GM21723 (cell line): ENCODE measurements around the gene STAC3.

ENCODE experiments used
- ATAC-seq: cut with Tn5 transposase; IDR thresholded peaks from one replicate; pipeline ENCODE4 v1.9.1; 2021; ENCODE audit warnings: mild to moderate bottlenecking, moderate library complexity; ENCODE audit not compliant: unreplicated experiment

Gene STAC3

DNA sequence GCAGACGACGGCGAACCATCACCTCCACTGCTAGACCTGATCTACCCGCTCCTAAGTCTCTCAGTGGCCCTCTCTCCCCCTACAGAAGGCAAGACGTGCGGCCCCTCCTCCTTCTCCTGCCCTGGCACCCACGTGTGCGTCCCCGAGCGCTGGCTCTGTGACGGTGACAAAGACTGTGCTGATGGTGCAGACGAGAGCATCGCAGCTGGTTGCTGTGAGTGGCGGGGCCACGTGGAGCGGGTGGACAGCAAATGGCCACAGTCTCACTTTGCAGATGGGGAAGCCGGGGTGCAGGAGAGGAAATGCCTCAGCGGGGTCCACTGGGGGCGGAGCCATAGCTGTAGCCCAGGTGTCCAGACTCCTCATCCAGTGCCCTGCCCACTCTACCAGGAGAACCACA lies 55.8 kb downstream of the STAC3 start:
- no peak for ATAC-seq

DNA sequence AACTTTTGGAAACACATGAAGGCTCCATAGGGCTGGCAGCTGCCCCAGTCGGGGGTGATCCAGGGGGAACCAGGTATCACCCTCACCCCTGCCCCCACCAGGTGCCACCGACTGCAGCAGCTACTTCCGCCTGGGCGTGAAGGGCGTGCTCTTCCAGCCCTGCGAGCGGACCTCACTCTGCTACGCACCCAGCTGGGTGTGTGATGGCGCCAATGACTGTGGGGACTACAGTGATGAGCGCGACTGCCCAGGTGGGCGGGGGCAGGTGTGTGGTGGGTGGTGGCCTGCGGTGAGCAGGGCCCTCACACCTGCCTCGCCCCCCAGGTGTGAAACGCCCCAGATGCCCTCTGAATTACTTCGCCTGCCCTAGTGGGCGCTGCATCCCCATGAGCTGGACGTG lies 56.7 kb downstream of the STAC3 start:
- no peak for ATAC-seq

DNA sequence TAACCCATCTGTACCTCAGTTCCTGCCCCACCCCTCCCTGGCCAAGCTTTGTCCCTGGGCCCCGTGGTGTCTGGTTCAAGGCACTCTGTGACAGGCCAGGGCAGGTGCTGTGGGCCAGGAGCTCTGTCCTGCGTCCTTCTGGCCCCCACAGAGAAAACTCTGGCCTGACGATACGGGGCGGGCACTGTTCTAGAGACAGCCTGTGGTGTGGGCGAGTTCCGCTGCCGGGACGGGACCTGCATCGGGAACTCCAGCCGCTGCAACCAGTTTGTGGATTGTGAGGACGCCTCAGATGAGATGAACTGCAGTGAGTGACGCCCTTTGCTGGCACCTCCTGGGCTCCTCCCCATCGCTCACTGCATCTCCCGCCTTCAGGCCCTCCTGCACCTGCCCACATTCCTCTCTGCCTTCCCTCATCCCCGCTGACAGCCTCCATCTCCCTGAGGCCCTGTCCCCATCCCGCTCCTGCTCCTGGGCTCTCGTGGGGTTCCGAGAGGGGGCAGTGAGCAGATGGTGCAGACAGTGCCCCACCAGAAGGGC lies 57.2 kb downstream of the STAC3 start:
- no peak for ATAC-seq
